Glutamatergic neuron (in vitro differentiated cells): ENCODE measurements around the gene SPACA7. TPM values are rescaled to one million over a fixed set of nuclear protein-coding genes. Genes with fewer than 3 reads are reported as not detected.

Experiments used
- DNase-seq: peaks from one replicate; pipeline ENCODE4 v3.0.0; 2022
- H3K27ac Mint-ChIP-seq: one replicate; pipeline ENCODE4 v1.8.0; 2020; ENCODE audit warnings: mild to moderate bottlenecking, mixed read lengths, inconsistent platforms; ENCODE audit not compliant: unreplicated experiment
- H3K27me3 Mint-ChIP-seq: one replicate; pipeline ENCODE4 v1.8.0; 2020; ENCODE audit warnings: mild to moderate bottlenecking, moderate library complexity, mixed read lengths, inconsistent platforms; ENCODE audit not compliant: unreplicated experiment
- H3K36me3 Mint-ChIP-seq: one replicate; pipeline ENCODE4 v1.8.0; 2020; ENCODE audit warnings: mild to moderate bottlenecking, mixed read lengths, inconsistent platforms; ENCODE audit not compliant: unreplicated experiment
- H3K4me1 Mint-ChIP-seq: one replicate; pipeline ENCODE4 v1.8.0; 2020; ENCODE audit warnings: mild to moderate bottlenecking, low read depth, mixed read lengths, inconsistent platforms; ENCODE audit not compliant: unreplicated experiment
- H3K4me3 Mint-ChIP-seq: one replicate; pipeline ENCODE4 v1.8.0; 2020; ENCODE audit warnings: mild to moderate bottlenecking, mixed read lengths, inconsistent platforms; ENCODE audit not compliant: unreplicated experiment
- H3K9me3 Mint-ChIP-seq: one replicate; pipeline ENCODE4 v1.8.0; 2020; ENCODE audit warnings: mild to moderate bottlenecking, moderate library complexity, mixed read lengths, inconsistent platforms; ENCODE audit not compliant: unreplicated experiment
- CTCF ChIP-seq: fragments of 200-600 bp; sonication (generic); IDR thresholded peaks from one replicate; pipeline ENCODE4 v1.5.0; 2021; ENCODE audit not compliant: partially characterized antibody, unreplicated experiment
- total RNA-seq: library from RNA; stranded (reverse); fragmentation: NEBNext Ultra II Directional; extraction: Animal tissue kit (Norgen Biotek cat#: 25700); gene quantifications from one replicate; pipeline ENCODE4 v1.2.1, GENCODE V29; 2021; ENCODE audit not compliant: unreplicated experiment

Gene SPACA7
- total RNA-seq, 1 donor from 2014 or later: not detected

GRCh38 chr13:112465251-112466131 is 89.3 kb downstream of the SPACA7 start:
- no peak for TF ChIP-seq CTCF
- DNase-seq: no peak
- Mint-ChIP-seq H3K4me3 (no peak overlapping the region), H3K9me3 (peaks cover 1% of the 10 kb centered on the region), H3K27ac (no peak overlapping the region), H3K4me1 (no peaks in the 10 kb centered on the region), H3K27me3 (no peaks in the 10 kb centered on the region), H3K36me3 (no peaks in the 10 kb centered on the region)

- Mint-ChIP-seq H3K4me1 (no peaks in the 10 kb centered on the region), H3K27ac (no peak overlapping the region), H3K4me3 (no peak overlapping the region), H3K9me3 (peaks cover 1% of the 10 kb centered on the region), H3K36me3 (no peaks in the 10 kb centered on the region), H3K27me3 (no peaks in the 10 kb centered on the region)
- TF ChIP-seq CTCF: no peak
- no peak for DNase-seq
Observed at GRCh38 chr13:112466132-112467058, 90.2 kb downstream of the SPACA7 start.

GRCh38 chr13:112467236-112467635 is 91.1 kb downstream of the SPACA7 start:
- no peak overlapping the region for H3K27ac Mint-ChIP-seq
- DNase-seq: no peak
- no peaks in the 10 kb centered on the region for H3K36me3 Mint-ChIP-seq
- no peaks in the 10 kb centered on the region for H3K4me1 Mint-ChIP-seq
- TF ChIP-seq CTCF: no peak
- H3K9me3 Mint-ChIP-seq: peaks cover 1% of the 10 kb centered on the region
- H3K27me3 Mint-ChIP-seq: no peaks in the 10 kb centered on the region
- H3K4me3 Mint-ChIP-seq: no peak overlapping the region

DNA sequence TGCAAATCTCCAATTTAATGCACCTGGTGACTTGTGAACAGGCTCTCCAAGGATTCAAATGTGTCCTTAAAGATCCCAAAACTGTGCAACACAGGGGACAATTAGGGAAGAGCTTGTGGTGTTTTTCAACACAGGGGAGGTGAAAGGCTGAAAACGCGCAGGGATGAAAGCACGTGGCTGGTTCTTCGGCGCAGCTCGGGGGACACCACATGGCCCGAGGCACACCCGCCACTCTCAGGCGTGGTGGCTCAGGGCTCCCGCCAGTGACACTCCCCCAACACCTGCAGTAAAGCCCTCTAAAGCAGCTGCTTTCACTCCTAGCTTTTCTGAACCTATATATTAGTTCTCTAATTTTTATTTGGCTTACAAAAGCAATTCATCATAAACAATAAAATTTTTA is 91.9 kb downstream of the SPACA7 start:
- no peak overlapping the region for H3K27ac Mint-ChIP-seq
- H3K4me3 Mint-ChIP-seq: no peak overlapping the region
- H3K9me3 Mint-ChIP-seq: peaks cover 1% of the 10 kb centered on the region
- no peaks in the 10 kb centered on the region for H3K27me3 Mint-ChIP-seq
- no peaks in the 10 kb centered on the region for H3K4me1 Mint-ChIP-seq
- TF ChIP-seq CTCF: no peak
- peaks cover 5% of the 10 kb centered on the region for H3K36me3 Mint-ChIP-seq
- no peak for DNase-seq
